Hepatocyte (in vitro differentiated cells): Measurements from ENCODE around the gene ETV2. TPM values are rescaled to one million over a fixed set of nuclear protein-coding genes. Genes with fewer than 3 reads are reported as not detected.
"Not testable (repeated sequence)": the region's sequence is repeated elsewhere in the genome, so short reads cannot be mapped to it uniquely, and the experiment has no call there.

ENCODE experiments used
- DNase-seq: peaks from one replicate; pipeline ENCODE4 v3.0.0-alpha.2; 2016; ENCODE audit warnings: low spot score
- H2AFZ ChIP-seq: fragments of 200-600 bp; sonication (generic); 2 replicates; pipeline ENCODE4 v1.6.0; 2016; ENCODE audit warnings: antibody characterized with exemption, mild to moderate bottlenecking
- H3K27ac ChIP-seq: fragments of 200-600 bp; sonication (generic); 2 replicates; pipeline ENCODE4 v1.5.1; 2016; ENCODE audit warnings: mild to moderate bottlenecking
- H3K27me3 ChIP-seq: fragments of 200-600 bp; sonication (generic); 2 replicates; pipeline ENCODE4 v1.6.1; 2016
- H3K36me3 ChIP-seq: fragments of 200-600 bp; sonication (generic); replicated peaks from 2 replicates; pipeline ENCODE4 v1.5.1; 2016; ENCODE audit warnings: low read depth; ENCODE audit not compliant: insufficient read depth
- H3K4me1 ChIP-seq: fragments of 200-600 bp; sonication (generic); 2 replicates; pipeline ENCODE4 v1.5.1; 2016; ENCODE audit warnings: mild to moderate bottlenecking, moderate library complexity; ENCODE audit not compliant: insufficient read depth
- H3K4me2 ChIP-seq: fragments of 200-600 bp; sonication (generic); 2 replicates; pipeline ENCODE4 v1.6.0; 2016
- H3K4me3 ChIP-seq: fragments of 200-600 bp; sonication (generic); 2 replicates; pipeline ENCODE4 v1.5.1; 2016; ENCODE audit warnings: mild to moderate bottlenecking
- H3K79me2 ChIP-seq: fragments of 200-600 bp; sonication (generic); 2 replicates; pipeline ENCODE4 v1.6.0; 2017; ENCODE audit warnings: mild to moderate bottlenecking
- H3K9me2 ChIP-seq: fragments of 200-600 bp; sonication (generic); replicated peaks from 2 replicates; pipeline ENCODE4 v1.6.0; 2017; ENCODE audit warnings: mild to moderate bottlenecking; ENCODE audit not compliant: insufficient read depth
- H3K9me3 ChIP-seq: fragments of 200-600 bp; sonication (generic); 2 replicates; pipeline ENCODE4 v1.5.1; 2016; ENCODE audit warnings: low read depth, mild to moderate bottlenecking
- H4K20me1 ChIP-seq: fragments of 200-600 bp; sonication (generic); 2 replicates; pipeline ENCODE4 v1.6.0; 2016; ENCODE audit warnings: mild to moderate bottlenecking; ENCODE audit not compliant: insufficient read depth, poor library complexity, severe bottlenecking
- CTCF ChIP-seq: fragments of 200-600 bp; sonication (generic); IDR thresholded peaks from 2 replicates; pipeline ENCODE4 v1.5.1; 2016; ENCODE audit warnings: antibody characterized with exemption, mild to moderate bottlenecking; ENCODE audit not compliant: poor library complexity
- EZH2 ChIP-seq: fragments of 200-600 bp; sonication (generic); IDR thresholded peaks from 2 replicates; pipeline ENCODE4 v1.6.1; 2016; ENCODE audit warnings: antibody characterized with exemption, mild to moderate bottlenecking, borderline replicate concordance
- EZH2phosphoT487 ChIP-seq: fragments of 200-600 bp; sonication (generic); IDR thresholded peaks from one replicate; pipeline ENCODE4 v1.6.1; 2018; ENCODE audit warnings: antibody characterized with exemption, mild to moderate bottlenecking, low read depth, moderate library complexity; ENCODE audit not compliant: unreplicated experiment, severe bottlenecking
- WGBS: methylation state at CpG from one replicate; pipeline ENCODE4 v1.1.6; 2016; ENCODE audit warnings: low lambda C conversion rate; ENCODE audit errors: missing lambda C conversion rate; 5-methylcytosine and 5-hydroxymethylcytosine counted together
- polyA plus RNA-seq: library from polyadenylated mRNA; unstranded; fragments of >200 nt; fragmentation: Nextera tagmentation; extraction: Ambion mirVana; gene quantifications from 2 replicates; pipeline ENCODE4 v1.2.1, GENCODE V29; 2016
- total RNA-seq: library from RNA; depleted of rRNA; stranded (reverse); fragments of >200 nt; gene quantifications from 2 replicates; pipeline ENCODE4 v1.2.3, GENCODE V29; 2014

ETV2 gene
- total RNA-seq, result 1.0 and 1.4 TPM in 2 replicates
- 0.79 and 3.5 TPM in 2 replicates for polyA plus RNA-seq

GRCh38 chr19:35641515-35642151 lies at the start of gene ETV2:
TSS of gene ETV2 (plus strand) at chr19:35641745. CDS start at chr19:35642461, 716 bp downstream.
- no peak within 1 kb of the TSS for H3K27ac ChIP-seq
- H4K20me1 ChIP-seq, result no peaks in the 10 kb centered on the region
- peak within 1 kb of the TSS; percentile 94 for H3K4me2 ChIP-seq
- no peaks in the 10 kb centered on the region for H3K79me2 ChIP-seq
- no peaks in the 10 kb centered on the region for H3K9me3 ChIP-seq
- H3K9me2 ChIP-seq, result no peaks in the 10 kb centered on the region
- H2AFZ ChIP-seq, result no peak within 1 kb of the TSS
- no peak within 1 kb of the TSS for H3K4me3 ChIP-seq
- no peak for DNase-seq
- TF ChIP-seq EZH2phosphoT487 (no peak), CTCF (no peak), EZH2 (no peak)
- 40% methylated on average over 21 of the region's 28 CpGs for WGBS
- no peaks in the 10 kb centered on the region for H3K36me3 ChIP-seq
- no peaks in the 10 kb centered on the region for H3K27me3 ChIP-seq
- peaks cover 12% of the 10 kb centered on the region for H3K4me1 ChIP-seq

- no peaks in the 10 kb centered on the region for H3K79me2 ChIP-seq
- no peak overlapping the region for H2AFZ ChIP-seq
- H3K27me3 ChIP-seq, result no peaks in the 10 kb centered on the region
- no peak overlapping the region for H3K4me2 ChIP-seq
- DNase-seq, result peak; percentile 64
- no peak overlapping the region for H3K27ac ChIP-seq
- H3K4me3 ChIP-seq, result no peak overlapping the region
- no peaks in the 10 kb centered on the region for H4K20me1 ChIP-seq
- no peaks in the 10 kb centered on the region for H3K9me3 ChIP-seq
- H3K36me3 ChIP-seq, result no peaks in the 10 kb centered on the region
- no peak for TF ChIP-seq EZH2
- peak; percentile 67 for TF ChIP-seq CTCF
- no peaks in the 10 kb centered on the region for H3K4me1 ChIP-seq
- WGBS, result 34% methylated on average over 8 of the region's 8 CpGs
- H3K9me2 ChIP-seq, result no peaks in the 10 kb centered on the region
These were observed 49.3 kb upstream of the ETV2 start for GRCh38 chr19:35592226-35592625.

GRCh38 chr19:35595026-35595425 lies 46.5 kb upstream of the ETV2 start:
- 93% methylated on average over 3 of the region's 3 CpGs for WGBS
- not testable (repeated sequence) for H3K27ac ChIP-seq, H3K36me3 ChIP-seq, H3K9me3 ChIP-seq, H3K4me3 ChIP-seq, H3K79me2 ChIP-seq, H3K4me2 ChIP-seq, H3K4me1 ChIP-seq, H3K27me3 ChIP-seq, H2AFZ ChIP-seq, DNase-seq, H3K9me2 ChIP-seq, H4K20me1 ChIP-seq

GRCh38 chr19:35595928-35596327 lies 45.6 kb upstream of the ETV2 start:
- Histone ChIP-seq H2AFZ (no peak overlapping the region), H3K27ac (no peak overlapping the region), H3K9me2 (no peaks in the 10 kb centered on the region), H4K20me1 (no peaks in the 10 kb centered on the region), H3K27me3 (no peaks in the 10 kb centered on the region), H3K4me3 (no peak overlapping the region), H3K79me2 (no peaks in the 10 kb centered on the region), H3K4me1 (no peaks in the 10 kb centered on the region), H3K9me3 (no peaks in the 10 kb centered on the region), H3K36me3 (no peaks in the 10 kb centered on the region), H3K4me2 (no peak overlapping the region)
- WGBS, result 95% methylated on average over 1 of the region's 1 CpG
- DNase-seq, result no peak
- TF ChIP-seq EZH2, result no peak
- TF ChIP-seq EZH2phosphoT487, result no peak
- TF ChIP-seq CTCF, result no peak
